GM03348 (cell line): ENCODE results near the gene SORD.
"Not testable (repeated sequence)": the region's sequence is repeated elsewhere in the genome, so short reads cannot be mapped to it uniquely, and the experiment has no call there.

Source experiments
- DNase-seq: peaks from one replicate; pipeline ENCODE4 v3.0.0; 2012; ENCODE audit warnings: low spot score

SORD gene

DNA sequence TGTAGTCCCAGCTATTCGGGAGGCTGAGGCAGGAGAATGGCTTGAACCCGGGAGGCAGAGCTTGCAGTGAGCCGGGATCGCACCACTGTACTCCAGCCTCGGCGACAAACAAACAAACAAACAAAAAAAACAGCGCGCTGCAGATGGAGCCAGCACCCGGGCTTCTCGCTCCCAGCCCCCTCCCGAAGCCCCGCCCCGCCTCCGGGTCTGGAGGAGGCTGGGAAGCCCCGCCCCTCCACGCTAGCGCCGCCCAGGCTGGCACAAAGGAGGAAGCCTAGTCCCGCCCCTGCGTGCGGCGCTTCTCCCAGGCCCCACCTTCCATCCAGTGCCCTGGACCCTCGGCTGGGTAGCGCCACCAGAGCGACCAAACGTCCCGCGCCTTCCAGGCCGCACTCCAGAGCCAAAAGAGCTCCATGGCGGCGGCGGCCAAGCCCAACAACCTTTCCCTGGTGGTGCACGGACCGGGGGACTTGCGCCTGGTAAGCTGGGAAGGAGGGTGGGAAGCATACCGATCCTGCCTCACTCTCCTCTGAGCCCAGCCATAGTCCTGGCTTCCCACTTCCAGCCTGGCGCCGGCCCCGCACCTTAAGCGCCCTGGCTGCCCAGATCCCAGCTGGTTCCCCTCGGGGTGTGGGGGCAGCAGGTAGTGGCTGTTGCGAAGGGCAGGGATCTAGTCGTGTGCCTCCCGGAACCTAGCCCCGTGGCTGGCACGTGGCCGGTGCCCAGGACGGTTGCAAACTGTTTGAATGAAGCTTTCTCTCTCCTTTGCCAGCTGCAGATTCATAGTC, at the start of gene SORD:
TSS of gene SORD (plus strand) at position 325 of the 788 bp plus-strand sequence. CDS start at position 414, 89 bp downstream.
- peak; percentile 99 for DNase-seq

DNA sequence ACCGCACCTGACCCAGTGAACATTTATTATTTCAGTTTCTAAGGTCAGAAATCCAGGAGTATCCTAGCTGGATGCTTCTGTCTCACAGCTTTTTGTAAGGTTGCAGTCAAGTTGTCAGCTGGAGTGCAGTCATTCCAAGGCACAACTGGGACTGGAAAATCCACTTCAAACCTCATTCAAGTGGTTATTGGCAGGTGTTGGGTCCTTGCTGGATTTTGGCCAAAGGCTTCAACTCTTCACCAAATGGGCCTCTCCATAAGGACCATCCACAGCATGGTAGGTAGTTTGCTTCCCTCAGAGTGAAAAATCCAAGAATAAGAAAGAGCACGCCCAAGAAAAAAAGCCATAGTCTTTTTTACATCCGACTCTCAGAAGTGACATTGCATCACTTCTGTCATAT, 46.8 kb upstream of the SORD start:
- not testable (repeated sequence) for DNase-seq

GRCh38 chr15:44977781-44978180, 45.2 kb upstream of the SORD start:
- not testable (repeated sequence) for DNase-seq

DNA sequence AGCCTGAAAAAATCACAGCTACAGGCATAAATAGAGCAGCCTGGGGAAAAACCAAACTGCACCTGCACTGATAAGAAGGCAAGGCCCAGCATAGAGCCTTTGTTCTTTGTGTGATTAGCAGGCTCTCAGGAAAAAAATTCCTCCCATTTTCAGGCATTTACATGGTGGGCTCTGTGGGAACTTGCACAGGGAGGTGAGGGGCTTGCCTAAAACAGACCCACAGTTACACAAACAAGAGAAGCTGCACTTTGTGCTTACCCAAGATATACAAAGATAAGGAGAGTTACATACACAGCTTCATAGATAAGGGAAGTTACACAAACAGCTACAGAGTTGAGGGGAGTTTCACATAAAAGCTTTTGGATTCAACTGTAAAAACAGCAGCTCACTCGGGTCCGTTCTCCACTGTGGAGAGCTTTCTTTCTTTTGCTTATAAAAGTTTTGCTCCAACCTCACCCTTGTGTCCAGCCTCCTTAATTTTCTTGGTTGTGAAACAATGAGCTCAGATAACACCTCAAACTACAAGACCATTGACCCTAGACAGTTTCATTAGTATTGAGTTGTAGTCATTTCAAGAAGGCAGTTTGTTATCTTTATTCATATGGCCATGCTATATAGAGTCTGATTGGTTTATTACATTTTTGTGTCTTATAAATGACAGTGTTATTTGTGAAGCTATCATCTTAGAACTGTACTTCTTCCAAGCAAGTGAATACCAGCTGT, 43.2 kb upstream of the SORD start:
- not testable (repeated sequence) for DNase-seq

DNA sequence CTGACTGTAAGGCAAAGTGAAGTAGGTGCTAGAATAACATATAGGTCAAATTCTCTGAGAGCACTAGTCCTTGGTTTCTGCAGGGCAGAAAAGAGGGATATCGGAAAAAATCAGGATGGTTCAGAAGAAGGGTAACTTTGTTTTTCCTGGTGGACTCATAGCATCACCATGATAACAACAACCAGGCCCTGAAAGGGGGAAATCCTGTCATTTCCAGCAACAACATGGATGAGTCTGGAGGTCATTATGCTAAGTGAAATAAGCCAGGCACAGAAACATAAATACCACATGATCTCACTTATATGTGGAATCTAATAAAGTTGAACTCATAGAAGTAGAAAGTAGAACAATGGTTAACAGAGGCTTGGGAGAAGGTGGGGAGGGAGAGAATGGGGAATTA, 38.9 kb upstream of the SORD start:
- not testable (repeated sequence) for DNase-seq

- not testable (repeated sequence) for DNase-seq
Observed at GRCh38 chr15:44986346-44987055, 36.5 kb upstream of the SORD start.

- not testable (repeated sequence) for DNase-seq
Observed at GRCh38 chr15:44987711-44988110, 35.3 kb upstream of the SORD start.

- DNase-seq, result not testable (repeated sequence)
Observed at GRCh38 chr15:44988184-44988869, 34.7 kb upstream of the SORD start.

GRCh38 chr15:44988870-44989219, 34.1 kb upstream of the SORD start:
- DNase-seq, result not testable (repeated sequence)

GRCh38 chr15:44997632-44998031, 25.4 kb upstream of the SORD start:
- not testable (repeated sequence) for DNase-seq

- no peak for DNase-seq
Observed at GRCh38 chr15:44999105-44999504, 23.9 kb upstream of the SORD start.

GRCh38 chr15:45001180-45001579, 21.8 kb upstream of the SORD start:
- not testable (repeated sequence) for DNase-seq

DNA sequence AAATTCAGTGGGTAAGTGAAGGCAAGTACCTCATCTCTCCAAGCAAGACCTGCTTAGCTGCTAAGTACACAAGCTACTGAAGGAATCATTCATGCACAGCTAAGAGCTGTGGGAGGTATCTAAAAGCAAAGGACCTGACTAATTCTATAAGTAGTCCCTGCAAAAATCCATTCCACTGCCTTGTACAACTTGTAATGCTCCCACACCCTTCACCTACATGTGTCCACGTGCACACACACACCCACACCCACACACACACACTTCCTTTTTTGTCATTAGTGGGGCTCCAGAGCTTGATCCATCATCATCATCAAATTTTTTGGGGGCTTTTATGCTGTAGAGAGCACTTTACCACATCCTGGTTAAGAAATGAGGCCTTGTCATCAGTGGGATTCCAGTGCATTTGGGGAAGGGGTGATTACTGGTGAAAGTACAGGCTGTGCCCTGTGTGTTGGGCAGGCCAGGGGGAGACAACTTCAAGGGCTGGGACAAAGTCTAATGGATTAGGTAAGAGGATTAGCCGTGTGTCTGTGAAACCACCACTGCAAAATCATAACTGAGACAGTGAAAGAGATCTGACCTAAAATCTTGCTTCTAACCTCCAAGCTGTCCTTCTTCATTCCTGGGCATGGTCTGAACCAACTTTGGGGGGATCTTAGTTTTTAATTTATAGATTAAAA, 19.1 kb upstream of the SORD start:
- DNase-seq, result not testable (repeated sequence)

- DNase-seq, result not testable (repeated sequence)
Observed at GRCh38 chr15:45004590-45005175, 18.3 kb upstream of the SORD start.

DNA sequence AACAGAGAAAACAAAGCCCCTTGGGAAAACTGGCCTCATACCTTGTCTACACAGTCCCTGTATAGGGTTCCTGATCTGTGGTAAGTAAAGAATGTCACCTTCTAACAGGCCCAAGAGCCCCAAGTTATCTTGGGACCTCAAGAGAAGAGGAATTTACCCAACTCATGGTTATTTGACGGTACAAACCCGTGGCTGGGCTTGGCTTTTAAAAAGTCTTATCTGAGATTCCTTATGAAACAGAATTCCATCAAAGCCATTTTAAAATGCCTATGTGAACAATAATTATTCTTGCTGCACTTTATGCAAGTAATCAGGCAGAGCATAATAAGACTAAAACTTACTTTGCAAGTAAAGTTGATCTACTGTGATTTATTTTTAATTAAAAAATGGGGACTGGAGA, 13.9 kb upstream of the SORD start:
- DNase-seq, result no peak

DNA sequence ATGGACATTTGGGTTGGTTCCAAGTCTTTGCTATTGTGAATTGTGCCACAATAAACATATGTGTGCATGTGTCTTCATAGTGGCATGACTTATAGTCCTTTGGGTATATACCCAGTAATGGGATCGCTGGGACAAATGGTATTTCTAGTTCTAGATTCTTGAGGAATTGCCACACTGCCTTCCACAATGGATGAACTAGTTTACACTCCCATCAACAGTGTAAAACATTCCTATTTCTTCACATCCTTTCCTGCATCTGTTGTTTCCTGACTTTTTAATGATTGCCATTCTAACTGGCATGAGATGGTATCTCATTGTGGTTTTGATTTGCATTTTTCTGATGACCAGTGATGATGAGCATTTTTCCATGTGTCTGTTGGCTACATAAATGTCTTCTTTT, 7.9 kb upstream of the SORD start:
- DNase-seq, result not testable (repeated sequence)

- DNase-seq, result not testable (repeated sequence)
Observed at GRCh38 chr15:45020222-45020900, 2.6 kb upstream of the SORD start.

GRCh38 chr15:45020901-45021259, 2.1 kb upstream of the SORD start:
- DNase-seq, result not testable (repeated sequence)

DNA sequence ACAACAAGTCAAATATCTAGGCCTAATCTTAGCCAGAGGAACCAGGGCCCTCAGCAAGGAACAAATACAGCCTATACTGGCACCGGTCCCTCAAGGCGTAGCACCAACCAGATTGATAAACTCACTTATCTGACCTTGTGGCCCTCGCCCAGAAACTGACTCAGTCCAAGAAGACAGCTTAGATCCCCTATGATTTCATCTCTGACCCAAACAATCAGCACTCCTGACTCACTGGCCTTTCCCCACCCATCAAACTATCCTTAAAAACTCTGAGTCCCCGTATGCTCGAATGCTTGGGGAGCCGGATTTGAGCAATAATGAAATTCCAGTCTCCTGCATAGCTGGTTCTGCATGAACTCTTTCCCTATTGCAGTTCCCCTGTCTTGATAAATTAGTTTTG, 1.6 kb upstream of the SORD start:
- DNase-seq, result no peak

DNA sequence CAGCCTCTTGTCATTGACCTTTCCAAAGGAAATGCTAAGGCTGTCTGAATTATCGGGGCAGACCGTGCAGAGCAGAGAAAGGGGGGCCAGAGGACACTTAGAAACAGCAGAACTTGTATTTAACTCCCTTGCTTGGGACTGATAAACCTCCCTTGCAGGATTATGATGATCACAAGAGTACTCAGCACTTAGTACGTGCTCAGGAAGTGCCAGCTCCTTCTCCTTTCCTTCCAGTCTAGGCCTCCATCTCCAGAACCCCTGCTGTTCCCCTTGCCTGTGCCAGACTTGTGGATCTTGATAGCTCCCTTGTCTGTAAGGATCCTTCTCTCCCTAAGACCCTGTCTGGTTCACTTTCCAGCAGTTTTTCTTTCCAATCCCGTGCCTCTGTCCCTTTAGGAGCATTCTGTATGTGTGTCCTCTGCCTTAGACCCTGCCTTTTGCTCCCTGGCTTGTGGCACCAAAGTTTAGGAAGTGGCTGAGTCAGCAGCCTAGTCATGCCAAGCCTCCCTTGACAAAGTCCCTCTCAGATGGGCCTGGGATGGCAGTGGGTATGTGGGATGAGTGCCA, 747 bp downstream of the SORD start:
- peak; percentile 16 for DNase-seq
